DND-41 (cell line): ENCODE measurements around the gene KSR2.

Experiments used
- EZH2 ChIP-seq: IDR thresholded peaks from 3 replicates; pipeline ENCODE4 v1.6.1; 2012; ENCODE audit warnings: borderline replicate concordance, low read depth, mild to moderate bottlenecking, moderate library complexity, low read length, inconsistent platforms; ENCODE audit not compliant: severe bottlenecking
- TF ChIP-seq, protein P1 (sequence below): IDR thresholded peaks from 2 replicates; pipeline ENCODE4 v1.5.1; 2012; ENCODE audit warnings: borderline replicate concordance, low read length, moderate library complexity, mild to moderate bottlenecking; ENCODE audit not compliant: poor library complexity, severe bottlenecking; ENCODE audit errors: extremely low read depth

DNA sequence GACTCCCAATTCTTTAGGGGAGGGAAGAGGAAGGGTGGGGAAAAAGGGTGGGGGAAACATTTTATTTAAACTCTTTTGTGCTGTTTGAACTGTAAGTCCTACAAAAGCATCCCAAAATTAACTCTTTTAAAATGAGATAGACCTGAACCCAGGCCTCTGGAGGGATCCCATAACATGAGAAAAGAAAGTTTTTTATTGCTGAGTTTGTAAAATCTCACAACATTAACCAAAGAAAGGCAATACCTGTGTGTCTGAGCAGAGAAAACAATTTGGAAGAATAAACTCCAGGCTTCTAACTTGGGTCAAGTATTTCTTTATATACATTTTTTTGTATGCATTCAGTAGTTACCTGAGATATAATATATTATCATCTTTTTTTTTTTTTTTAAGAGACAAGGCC is 107.1 kb downstream of the KSR2 start:
- TF ChIP-seq, protein P1, sequence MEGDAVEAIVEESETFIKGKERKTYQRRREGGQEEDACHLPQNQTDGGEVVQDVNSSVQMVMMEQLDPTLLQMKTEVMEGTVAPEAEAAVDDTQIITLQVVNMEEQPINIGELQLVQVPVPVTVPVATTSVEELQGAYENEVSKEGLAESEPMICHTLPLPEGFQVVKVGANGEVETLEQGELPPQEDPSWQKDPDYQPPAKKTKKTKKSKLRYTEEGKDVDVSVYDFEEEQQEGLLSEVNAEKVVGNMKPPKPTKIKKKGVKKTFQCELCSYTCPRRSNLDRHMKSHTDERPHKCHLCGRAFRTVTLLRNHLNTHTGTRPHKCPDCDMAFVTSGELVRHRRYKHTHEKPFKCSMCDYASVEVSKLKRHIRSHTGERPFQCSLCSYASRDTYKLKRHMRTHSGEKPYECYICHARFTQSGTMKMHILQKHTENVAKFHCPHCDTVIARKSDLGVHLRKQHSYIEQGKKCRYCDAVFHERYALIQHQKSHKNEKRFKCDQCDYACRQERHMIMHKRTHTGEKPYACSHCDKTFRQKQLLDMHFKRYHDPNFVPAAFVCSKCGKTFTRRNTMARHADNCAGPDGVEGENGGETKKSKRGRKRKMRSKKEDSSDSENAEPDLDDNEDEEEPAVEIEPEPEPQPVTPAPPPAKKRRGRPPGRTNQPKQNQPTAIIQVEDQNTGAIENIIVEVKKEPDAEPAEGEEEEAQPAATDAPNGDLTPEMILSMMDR: no peak
- no peak for TF ChIP-seq EZH2
